Stimulated activated CD8-positive, alpha-beta memory T cell treated with anti-CD3 and anti-CD28 coated beads, Interleukin-2, amount 100 ng/mL, for 1 hour (primary cell): ENCODE results near the gene LARGE1.

Experiments used
- DNase-seq, 2 donors: peaks; one replicate each; pipeline ENCODE4 v3.0.0-alpha.2; 2020; ENCODE audit warnings: low read depth in 2 of 2

The LARGE1 gene

DNA sequence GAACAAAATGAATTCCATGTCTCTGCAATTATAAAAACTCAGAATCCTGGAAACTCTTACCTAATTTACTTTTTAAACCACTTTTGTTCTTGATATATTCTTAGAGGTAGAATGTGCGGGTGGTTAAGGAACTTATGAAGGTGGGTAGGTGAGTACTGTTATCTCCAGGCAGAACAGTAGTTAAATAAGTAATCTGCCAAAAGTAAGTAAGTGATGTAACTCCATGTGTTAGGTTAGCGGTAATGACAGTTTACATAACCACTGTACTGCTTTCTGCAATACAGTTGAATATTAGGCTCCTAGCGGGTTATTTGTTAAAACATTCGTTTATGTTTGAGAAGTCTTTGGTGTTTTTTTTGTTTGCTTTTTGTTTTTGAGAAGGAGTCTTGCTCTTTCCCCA is 7.1 kb downstream of the LARGE1 start:
- DNase-seq: no peak

- DNase-seq: no peak
Observed at GRCh38 chr22:33909911-33910310, 10.4 kb downstream of the LARGE1 start.

DNA sequence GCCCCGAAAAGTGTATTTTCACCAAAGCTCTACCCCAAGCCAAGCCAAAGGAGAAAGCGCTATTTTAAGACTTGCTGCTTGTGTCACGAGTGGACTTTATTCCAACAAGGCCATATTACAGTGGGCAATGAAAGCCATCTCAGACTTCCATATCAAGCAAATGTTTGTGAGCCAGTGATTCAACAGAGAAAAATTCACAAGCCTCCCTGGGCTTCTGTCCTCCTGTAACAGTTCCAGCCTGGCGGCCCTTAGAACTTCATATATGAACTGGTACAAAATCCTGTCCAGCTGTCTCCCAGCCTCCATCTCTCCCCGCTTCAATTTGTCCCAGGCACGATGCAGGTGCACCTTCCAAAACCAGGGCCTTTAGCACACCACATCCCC is 11.2 kb downstream of the LARGE1 start:
- no peak for DNase-seq

- DNase-seq: no peak
Observed at GRCh38 chr22:33908171-33909074, 11.9 kb downstream of the LARGE1 start.

GRCh38 chr22:33906954-33907353 is 13.3 kb downstream of the LARGE1 start:
- DNase-seq: no peak

DNA sequence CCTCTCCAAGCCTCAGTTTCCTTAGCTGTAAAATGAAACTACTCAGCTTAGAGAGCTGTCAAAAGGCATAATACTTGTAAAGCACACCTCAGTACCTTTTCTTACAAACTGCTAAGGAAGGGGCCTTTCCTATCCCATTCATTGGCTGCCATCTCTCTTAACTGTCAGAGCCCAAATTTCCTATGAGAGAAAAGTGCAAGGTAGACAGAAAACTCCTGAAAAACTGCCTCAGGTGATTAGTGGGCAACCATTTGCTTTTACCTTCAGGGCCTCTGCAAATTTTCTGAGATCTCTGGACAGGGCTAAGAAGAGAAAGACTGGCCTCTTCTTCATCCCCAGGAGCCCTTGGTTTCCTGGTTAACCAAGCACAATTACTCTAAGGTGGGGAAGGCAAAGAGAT is 13.8 kb downstream of the LARGE1 start:
- no peak for DNase-seq

DNA sequence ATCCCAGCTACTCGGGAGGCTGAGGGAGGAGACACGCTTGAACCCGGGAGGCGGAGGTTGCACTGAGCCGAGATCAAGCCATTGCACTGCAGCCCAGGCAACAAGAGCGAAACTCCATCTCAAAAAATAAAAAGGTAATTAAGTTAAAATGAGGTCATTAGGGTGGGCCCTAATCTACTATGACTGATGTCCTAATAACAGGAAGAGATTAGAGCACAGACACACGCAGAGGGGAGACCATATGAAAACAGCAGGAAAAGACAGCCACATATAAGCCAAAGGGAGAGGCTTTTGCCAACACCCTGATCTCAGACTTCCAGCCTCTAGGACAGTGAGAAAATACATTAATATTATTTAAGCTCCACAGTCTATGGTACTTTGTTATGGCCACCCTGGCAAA is 17.3 kb downstream of the LARGE1 start:
- DNase-seq: no peak

- DNase-seq: no peak
Observed at GRCh38 chr22:33902073-33902472, 18.2 kb downstream of the LARGE1 start.

- DNase-seq: no peak
Observed at GRCh38 chr22:33898121-33898520, 22.2 kb downstream of the LARGE1 start.

- DNase-seq: no peak
Observed at GRCh38 chr22:33897448-33897835, 22.8 kb downstream of the LARGE1 start.

DNA sequence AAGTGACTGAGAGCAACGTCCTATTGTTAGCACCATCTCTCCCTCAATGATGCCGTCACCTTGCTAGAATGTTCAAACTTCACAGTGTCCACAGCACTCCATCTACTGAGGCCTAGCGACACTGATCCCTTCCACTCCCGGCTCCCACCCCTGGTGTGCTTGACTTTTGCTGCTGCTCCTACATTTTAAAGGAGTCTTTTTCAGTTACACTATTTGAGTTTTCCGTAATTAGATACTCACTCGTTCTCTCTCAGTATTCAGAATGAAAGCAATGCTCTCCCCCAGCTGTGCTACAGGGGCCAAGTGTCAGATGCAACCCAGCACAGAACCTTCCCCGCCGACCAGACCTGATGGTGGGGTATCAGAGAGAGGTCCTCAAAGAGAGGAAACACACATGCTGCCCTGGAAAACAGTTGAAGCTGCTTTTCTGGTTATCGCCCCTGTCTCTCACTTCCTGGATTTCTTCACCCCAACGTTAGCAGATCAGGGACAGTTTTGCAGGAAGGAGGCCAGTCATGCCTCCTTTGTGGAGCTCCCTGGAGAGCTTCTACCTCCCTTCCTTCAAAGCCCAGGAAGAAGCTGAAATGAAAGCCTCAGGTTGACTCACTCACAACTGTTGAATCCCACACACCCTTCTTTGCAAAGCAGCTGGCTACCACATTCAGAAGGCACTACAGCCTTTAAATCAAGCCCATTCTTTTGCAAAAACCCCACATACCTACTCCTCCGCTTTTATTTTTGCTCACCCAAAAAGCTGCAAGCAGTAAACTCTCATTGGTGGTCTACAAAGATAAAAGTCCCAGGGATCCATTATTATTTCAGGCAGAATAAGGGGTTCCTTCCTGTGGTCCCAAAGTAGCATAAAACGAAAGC is 23.5 kb downstream of the LARGE1 start:
- DNase-seq: no peak

DNA sequence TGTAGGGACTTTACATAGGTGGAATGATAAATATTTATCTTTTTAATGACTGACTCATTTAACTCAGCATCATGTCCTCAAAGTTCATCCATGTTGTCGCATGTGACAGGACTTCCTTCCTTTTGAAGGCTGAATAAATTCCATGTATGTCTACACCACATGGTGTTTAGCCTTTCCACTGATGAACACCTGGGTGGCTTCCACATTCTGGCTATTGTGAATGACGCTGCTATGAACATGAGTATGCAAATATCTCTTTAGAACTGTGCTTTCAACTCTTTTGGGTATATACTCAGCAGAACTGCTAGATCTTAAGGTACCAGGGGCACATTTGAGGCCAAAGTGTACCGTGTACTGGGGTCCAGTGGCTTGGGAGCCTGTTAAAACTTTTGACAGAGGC is 24.1 kb downstream of the LARGE1 start:
- no peak for DNase-seq

GRCh38 chr22:33895444-33895843 is 24.8 kb downstream of the LARGE1 start:
- no peak for DNase-seq

GRCh38 chr22:33894515-33894914 is 25.8 kb downstream of the LARGE1 start:
- no peak for DNase-seq

DNA sequence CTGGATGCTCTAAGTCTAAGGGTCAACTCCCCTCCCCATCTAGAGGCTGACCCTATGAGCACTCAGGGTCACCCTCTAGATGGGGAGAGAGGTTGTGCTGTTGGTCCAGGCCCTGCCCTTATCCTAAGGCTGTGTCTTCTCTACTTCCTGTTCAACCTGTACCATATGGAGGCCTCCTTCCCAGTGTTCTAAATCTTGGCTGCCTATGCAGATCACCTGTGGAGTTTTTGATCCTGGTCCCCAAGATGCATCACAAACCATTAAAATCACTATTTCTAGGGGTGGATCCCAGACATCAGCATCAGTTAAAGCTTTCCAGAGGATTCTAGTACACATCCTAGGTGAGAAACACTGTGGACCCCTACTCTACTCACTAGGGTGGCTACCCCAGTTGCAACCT is 26.2 kb downstream of the LARGE1 start:
- DNase-seq: no peak

DNA sequence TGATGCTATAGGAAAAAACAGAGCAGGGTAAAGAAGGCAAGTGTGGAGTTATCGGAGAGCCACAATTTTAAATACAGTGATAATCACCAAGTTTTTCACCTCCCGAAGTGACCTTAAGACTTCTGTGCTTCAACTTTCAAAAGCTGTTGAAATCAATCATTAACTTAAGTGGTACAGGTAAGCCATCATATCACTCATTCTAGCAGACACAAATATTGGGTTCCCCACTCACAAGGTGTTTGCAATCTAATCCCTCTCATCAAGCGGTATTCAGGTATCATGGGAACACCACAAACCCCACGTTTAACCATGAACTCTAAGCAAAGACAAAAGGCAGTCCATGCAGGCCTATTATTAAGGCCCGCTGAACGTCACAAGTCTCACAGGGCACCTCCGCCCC is 26.8 kb downstream of the LARGE1 start:
- no peak for DNase-seq

DNA sequence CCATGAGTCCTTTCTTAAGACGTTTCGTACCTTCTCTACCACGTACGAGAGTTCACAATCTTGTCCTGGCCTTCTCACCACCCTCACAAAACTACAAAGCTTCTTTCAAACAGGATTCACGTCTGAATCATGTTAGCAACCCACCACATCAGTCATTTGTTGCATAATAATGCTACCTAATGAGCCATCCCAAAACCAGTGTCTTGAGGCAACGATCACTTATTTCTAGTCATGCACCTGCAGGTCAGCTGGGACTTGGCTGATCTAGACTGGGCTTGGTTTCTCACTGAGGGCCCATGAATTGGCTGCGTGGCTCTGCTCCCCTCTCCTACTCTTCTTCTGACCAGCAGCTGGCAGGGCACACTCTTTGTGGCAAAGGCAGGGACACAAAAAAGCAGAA is 28.3 kb downstream of the LARGE1 start:
- DNase-seq: no peak

- no peak for DNase-seq
Observed at GRCh38 chr22:33891455-33891854, 28.8 kb downstream of the LARGE1 start.

- no peak for DNase-seq
Observed at GRCh38 chr22:33889748-33890147, 30.5 kb downstream of the LARGE1 start.

DNA sequence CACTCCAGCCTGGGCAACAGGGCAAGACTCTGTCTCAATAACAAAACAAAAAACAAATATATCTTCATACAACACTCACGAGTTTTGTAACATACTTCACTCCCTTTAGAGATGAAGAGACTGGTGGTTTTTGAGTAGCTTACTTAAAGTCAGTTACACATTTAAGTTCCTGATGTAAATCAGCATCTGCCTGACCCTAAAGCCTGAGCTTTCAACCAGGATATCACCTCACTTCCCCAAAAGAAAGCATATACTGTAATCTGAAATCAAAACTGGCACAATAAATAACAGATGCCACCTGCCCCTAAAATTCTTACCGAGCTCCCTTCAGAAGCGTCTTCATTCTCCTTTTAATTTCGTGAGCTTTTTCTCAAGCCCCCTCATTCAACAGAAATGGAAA is 31.5 kb downstream of the LARGE1 start:
- no peak for DNase-seq

DNA sequence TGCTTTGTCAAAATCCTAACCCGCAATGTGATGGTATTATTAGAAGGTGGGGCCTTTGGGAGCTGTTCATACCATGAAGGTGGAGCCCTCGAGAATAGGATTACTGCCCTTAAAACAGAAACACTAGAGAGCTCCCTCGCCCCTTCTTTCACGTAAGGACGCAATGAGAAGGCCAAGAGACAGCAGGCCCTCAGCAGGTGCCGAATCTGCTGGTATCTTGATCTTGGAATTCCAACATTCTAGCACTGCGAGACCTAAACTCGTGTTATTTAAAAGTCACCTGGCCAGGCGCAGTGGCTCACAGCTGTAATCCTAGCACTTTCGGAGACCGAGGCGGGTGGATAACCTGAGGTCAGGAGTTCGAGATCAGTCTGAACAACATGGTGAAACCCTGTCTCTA is 33.1 kb downstream of the LARGE1 start:
- no peak for DNase-seq

GRCh38 chr22:33886696-33887095 is 33.6 kb downstream of the LARGE1 start:
- DNase-seq: no peak

GRCh38 chr22:33884829-33885228 is 35.4 kb downstream of the LARGE1 start:
- DNase-seq: no peak
